ENCODE data around the gene PPP2R1B.
"Not testable (repeated sequence)": the region's sequence is repeated elsewhere in the genome, so short reads cannot be mapped to it uniquely, and the experiment has no call there.

Gene PPP2R1B

DNA sequence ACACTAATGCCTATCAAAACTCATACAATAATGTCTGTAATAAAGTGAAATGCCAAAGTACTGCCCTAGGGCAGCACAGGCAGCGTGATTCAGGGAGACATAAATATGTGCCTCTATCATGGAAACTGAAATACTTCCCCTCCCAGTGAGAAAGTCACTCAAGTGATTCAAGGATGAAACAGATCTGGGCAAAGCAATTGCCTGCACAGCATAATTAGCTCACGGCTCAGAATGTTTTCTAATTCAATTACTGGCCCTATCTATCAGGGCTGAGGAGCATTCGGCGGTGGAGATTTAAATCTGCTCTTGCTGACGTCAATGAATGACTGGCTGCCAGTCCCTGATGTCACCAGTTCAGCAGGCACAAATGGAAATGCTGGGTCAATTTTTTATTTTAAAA is 27.7 kb upstream of the PPP2R1B start:
- DNase-seq (ENCODE audit: insufficient read length, low spot score) (no peak), FAIRE-seq (no peak)
- no peak for TF ChIP-seq POLR2A (IDR thresholded peaks at IDR 0.05; ENCODE audit: low read depth, low read length)

DNA sequence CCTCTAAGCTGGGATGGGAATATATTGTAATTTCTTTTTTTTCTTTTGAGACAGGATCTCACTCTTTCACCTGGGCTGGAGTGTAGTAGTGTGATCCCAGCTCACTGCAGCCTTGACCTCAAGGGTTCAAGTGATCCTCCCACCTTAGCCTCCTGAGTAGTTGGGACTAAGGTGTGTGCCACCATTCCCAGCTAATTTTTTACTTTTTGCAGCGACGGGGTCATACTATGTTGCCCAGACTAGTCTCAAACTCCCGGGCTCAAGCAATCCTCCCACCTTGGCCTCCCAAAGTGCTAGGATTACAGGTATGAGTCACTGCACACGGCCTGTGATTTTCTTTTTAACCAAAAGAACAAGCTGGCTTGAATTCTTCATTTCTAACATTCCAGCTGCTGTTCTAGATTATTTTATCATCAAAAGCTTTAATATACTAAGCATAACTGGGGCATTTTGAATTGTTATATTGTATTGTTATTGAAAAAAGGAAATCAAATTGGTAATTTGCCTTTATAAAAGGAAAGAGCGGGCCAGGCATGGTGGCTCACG is 26.8 kb upstream of the PPP2R1B start:
- DNase-seq (ENCODE audit: insufficient read length, low spot score) = no peak
- no peak for FAIRE-seq
- no peak for TF ChIP-seq POLR2A (IDR thresholded peaks at IDR 0.05; ENCODE audit: low read depth, low read length)

GRCh38 chr11:111792314-111792713 is 26.1 kb upstream of the PPP2R1B start:
- DNase-seq (ENCODE audit: insufficient read length, low spot score) (no peak), FAIRE-seq (no peak)
- TF ChIP-seq POLR2A (IDR thresholded peaks at IDR 0.05; ENCODE audit: low read depth, low read length) = no peak

- FAIRE-seq (no peak), DNase-seq (ENCODE audit: insufficient read length, low spot score) (no peak)
- no peak for TF ChIP-seq POLR2A (IDR thresholded peaks at IDR 0.05; ENCODE audit: low read depth, low read length)
Observed at GRCh38 chr11:111788464-111788863, 22.3 kb upstream of the PPP2R1B start.

DNA sequence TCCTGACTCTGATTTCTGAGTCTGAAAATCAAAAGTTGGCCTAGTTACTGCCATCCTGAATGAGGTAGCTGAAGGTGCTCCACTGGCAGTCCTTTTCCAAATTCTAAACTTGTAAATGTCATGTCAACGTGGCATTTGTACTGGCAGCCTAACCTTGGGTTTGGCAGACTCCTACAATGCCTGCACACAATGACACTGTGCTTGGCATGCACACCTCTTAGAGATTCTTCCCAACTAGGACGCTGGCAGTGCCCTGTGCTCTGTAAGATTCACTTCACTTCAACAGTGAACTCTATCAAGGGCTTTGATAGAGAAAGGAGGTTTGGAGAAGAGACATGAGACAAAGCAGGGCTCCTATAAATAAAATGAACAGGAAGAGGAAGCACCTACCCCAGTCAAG is 21.9 kb upstream of the PPP2R1B start:
- no peak for TF ChIP-seq POLR2A (IDR thresholded peaks at IDR 0.05; ENCODE audit: low read depth, low read length)
- no peak for FAIRE-seq
- no peak for DNase-seq (ENCODE audit: insufficient read length, low spot score)

DNA sequence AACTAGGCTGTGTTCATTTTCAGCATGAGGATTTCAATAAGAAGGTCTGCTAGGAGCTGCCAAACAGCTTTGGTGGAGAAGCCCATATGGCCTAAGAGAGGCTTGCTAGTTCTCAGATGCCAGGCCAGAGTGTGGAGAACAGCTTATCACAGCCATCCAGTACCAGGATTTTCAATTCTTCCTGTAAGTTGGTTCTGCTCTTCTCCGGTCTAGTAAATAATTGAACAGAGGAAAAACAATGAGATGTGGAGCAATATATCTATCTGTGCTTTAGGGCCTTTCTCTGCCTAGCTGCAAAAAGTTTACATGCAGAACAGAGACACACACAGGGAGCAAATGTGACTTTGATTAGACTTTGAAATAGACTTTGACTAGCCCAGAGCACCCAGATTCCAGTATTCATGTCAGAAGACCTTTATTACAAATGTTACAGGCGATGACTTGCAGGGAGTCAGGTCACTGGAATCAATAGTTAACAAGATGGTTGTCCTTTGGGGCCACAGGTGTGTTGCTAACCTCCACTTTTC is 19.8 kb upstream of the PPP2R1B start:
- FAIRE-seq = no peak
- no peak for DNase-seq (ENCODE audit: insufficient read length, low spot score)
- no peak for TF ChIP-seq POLR2A (IDR thresholded peaks at IDR 0.05; ENCODE audit: low read depth, low read length)

DNA sequence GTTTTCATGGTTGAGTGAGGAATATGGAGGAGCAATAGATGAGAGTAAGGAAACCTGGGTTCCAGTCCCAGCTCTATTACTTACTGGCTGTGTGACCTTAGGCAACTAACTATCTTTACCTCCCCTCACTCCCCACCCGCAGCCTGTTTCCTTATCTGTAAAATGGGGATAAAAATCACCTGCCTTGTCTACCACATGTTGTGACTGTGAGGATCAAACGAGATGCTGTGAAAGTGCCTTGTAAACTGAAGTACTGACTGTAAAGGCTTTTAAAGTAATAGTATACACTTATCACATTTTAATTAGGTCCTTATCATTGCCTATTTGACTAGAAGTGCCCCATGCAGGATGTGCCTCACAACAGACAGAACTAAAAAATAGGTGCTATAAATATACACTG is 18.9 kb upstream of the PPP2R1B start:
- DNase-seq (ENCODE audit: insufficient read length, low spot score) (no peak), FAIRE-seq (no peak)
- TF ChIP-seq POLR2A (IDR thresholded peaks at IDR 0.05; ENCODE audit: low read depth, low read length) = no peak

- FAIRE-seq; DNase-seq (ENCODE audit: insufficient read length, low spot score): not testable (repeated sequence)
Observed at GRCh38 chr11:111784311-111784710, 18.1 kb upstream of the PPP2R1B start.

- DNase-seq (ENCODE audit: insufficient read length, low spot score) = no peak
- TF ChIP-seq POLR2A (IDR thresholded peaks at IDR 0.05; ENCODE audit: low read depth, low read length) = no peak
- no peak for FAIRE-seq
Observed at GRCh38 chr11:111782109-111782741, 16.0 kb upstream of the PPP2R1B start.

GRCh38 chr11:111779118-111779517 is 12.9 kb upstream of the PPP2R1B start:
- DNase-seq (ENCODE audit: insufficient read length, low spot score) (no peak), FAIRE-seq (no peak)
- TF ChIP-seq POLR2A (IDR thresholded peaks at IDR 0.05; ENCODE audit: low read depth, low read length) = no peak

GRCh38 chr11:111778047-111778558 is 11.9 kb upstream of the PPP2R1B start:
- DNase-seq (ENCODE audit: insufficient read length, low spot score) (no peak), FAIRE-seq (no peak)
- TF ChIP-seq POLR2A (IDR thresholded peaks at IDR 0.05; ENCODE audit: low read depth, low read length) = no peak

- FAIRE-seq (peak; percentile 94), DNase-seq (ENCODE audit: insufficient read length, low spot score) (no peak)
- TF ChIP-seq POLR2A (IDR thresholded peaks at IDR 0.05; ENCODE audit: low read depth, low read length) = no peak
Observed at GRCh38 chr11:111777094-111778046, 11.2 kb upstream of the PPP2R1B start.

DNA sequence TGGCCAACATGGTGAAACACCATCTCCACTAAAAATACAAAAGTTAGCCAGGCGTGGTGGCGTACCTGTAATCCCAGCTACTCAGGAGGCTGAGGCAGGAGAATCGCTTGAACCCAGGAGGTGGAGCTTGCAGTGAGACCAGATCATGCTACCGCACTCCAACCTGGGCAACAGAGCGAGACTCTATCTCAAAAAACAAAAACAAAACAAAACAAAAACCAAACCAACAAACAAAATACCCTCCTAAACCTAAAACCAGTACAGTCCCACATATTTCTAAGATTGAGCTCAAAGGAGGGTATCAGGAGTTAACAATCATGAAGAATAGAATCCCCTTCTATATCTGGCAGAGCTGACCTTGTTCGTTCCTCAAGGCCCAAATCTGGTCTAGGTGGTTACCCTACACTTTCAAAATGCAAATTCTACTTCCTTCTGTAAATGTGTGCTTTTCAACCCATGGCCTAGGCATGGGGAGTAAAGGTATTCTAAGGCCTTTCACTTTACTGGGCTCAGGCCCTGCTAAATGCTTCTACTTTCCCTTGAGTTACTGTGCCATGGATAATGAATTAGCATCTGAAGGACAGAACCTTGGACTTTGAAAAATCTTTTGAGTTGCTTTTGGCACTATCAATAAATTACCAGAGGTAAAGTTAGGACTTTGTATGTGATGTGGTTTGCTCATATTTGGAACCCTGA is 10.4 kb upstream of the PPP2R1B start:
- no peak for TF ChIP-seq POLR2A (IDR thresholded peaks at IDR 0.05; ENCODE audit: low read depth, low read length)
- FAIRE-seq = no peak
- no peak for DNase-seq (ENCODE audit: insufficient read length, low spot score)
